ENCODE measurements around the gene SYT12. TPM values are rescaled to one million over a fixed set of nuclear protein-coding genes. Genes with fewer than 3 reads are reported as not detected.
A peak's percentile ranks its signal among the peaks of the same experiment; 100 is the strongest.

The SYT12 gene
- total and polyA plus RNA-seq, 2 of the 13 experiments (the other 11 are each of a cell fraction or from before 2014, with no cell fraction given): 0.01 to 0.02 TPM

DNA sequence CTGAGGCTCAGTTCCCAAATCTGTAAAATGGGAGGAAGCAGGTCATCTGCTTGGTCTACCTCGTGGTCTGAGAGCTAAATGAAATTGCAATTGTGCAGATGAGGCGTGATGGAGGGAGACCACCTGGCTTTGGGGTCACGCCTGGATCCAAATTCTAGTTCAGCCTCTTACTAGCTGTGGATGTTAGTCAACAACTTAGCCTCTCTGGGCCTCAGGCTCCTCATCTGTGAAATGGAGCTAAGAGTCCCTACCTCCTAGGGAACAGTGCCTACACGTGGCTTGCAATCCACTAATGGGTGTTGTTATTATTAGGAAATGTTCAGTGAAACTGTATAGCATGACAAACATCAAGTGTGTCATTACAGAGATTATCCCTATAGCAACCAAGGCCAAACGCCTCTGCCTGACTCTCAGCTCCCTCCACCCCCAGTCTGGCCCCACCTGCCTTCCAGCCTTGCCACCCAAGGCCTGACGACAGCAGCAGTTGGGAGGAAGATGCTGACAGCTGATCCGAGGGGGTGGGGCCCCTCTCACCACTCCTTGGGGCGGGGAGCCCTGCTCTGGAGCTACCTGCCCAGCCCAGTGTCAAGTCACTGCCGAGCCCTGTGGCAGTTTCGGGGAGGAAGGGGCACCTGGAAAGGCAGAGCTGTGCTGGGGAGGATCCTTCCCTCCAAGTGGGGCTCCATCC is 32.0 kb downstream of the SYT12 start (continued):
- TF ChIP-seq MAZ (IDR thresholded peaks at IDR 0.05; ENCODE audit: borderline replicate concordance, low read depth, low read length): peak; percentile 69; the same call in 1 of the 2 replicates
- TF ChIP-seq MAZ (CRISPR knock-in tag; IDR thresholded peaks at IDR 0.05; ENCODE audit: low read depth): peak; percentile 47; the same call in 1 of the 2 replicates
- TF ChIP-seq, protein P1, sequence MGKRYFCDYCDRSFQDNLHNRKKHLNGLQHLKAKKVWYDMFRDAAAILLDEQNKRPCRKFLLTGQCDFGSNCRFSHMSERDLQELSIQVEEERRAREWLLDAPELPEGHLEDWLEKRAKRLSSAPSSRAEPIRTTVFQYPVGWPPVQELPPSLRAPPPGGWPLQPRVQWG (CRISPR knock-in tag; IDR thresholded peaks at IDR 0.05; ENCODE audit: borderline replicate concordance, low read depth): no peak
- TF ChIP-seq ZNF550 (CRISPR knock-in tag; IDR thresholded peaks at IDR 0.05; ENCODE audit: borderline replicate concordance): no peak
- TF ChIP-seq ZNF350 (CRISPR knock-in tag; IDR thresholded peaks at IDR 0.05; ENCODE audit: borderline replicate concordance, low read depth): peak; percentile 21
- peak; percentile 56; the same call in 1 of the 2 replicates for TF ChIP-seq RARA (CRISPR knock-in tag; IDR thresholded peaks at IDR 0.05)
- no peak for TF ChIP-seq ZFYVE20 (CRISPR knock-in tag; IDR thresholded peaks at IDR 0.05; ENCODE audit: borderline replicate concordance, low read depth)
- TF ChIP-seq, protein P2, sequence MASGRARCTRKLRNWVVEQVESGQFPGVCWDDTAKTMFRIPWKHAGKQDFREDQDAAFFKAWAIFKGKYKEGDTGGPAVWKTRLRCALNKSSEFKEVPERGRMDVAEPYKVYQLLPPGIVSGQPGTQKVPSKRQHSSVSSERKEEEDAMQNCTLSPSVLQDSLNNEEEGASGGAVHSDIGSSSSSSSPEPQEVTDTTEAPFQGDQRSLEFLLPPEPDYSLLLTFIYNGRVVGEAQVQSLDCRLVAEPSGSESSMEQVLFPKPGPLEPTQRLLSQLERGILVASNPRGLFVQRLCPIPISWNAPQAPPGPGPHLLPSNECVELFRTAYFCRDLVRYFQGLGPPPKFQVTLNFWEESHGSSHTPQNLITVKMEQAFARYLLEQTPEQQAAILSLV (CRISPR knock-in tag; IDR thresholded peaks at IDR 0.05; ENCODE audit: borderline replicate concordance): no peak
- TF ChIP-seq EP300 (IDR thresholded peaks at IDR 0.05; ENCODE audit: low read depth in 2 of 2, low read length in 2 of 2): peak; percentile 39 to 65; a peak in 2 of 4 replicates
- TF ChIP-seq EP300 (CRISPR knock-in tag; IDR thresholded peaks at IDR 0.05; ENCODE audit: borderline replicate concordance): peak; percentile 40; the same call in 1 of the 2 replicates
- TF ChIP-seq ERF (CRISPR knock-in tag; IDR thresholded peaks at IDR 0.05): peak; percentile 64; the same call in 1 of the 2 replicates
- no peak for TF ChIP-seq TBL1XR1 (IDR thresholded peaks at IDR 0.05; ENCODE audit: borderline replicate concordance, low read length, partially characterized antibody)
- TF ChIP-seq GABPA (IDR thresholded peaks at IDR 0.05; ENCODE audit: low read depth, low read length): no peak
- TF ChIP-seq GABPA (CRISPR knock-in tag; IDR thresholded peaks at IDR 0.05; ENCODE audit: low read depth): no peak
- TF ChIP-seq, protein P3, sequence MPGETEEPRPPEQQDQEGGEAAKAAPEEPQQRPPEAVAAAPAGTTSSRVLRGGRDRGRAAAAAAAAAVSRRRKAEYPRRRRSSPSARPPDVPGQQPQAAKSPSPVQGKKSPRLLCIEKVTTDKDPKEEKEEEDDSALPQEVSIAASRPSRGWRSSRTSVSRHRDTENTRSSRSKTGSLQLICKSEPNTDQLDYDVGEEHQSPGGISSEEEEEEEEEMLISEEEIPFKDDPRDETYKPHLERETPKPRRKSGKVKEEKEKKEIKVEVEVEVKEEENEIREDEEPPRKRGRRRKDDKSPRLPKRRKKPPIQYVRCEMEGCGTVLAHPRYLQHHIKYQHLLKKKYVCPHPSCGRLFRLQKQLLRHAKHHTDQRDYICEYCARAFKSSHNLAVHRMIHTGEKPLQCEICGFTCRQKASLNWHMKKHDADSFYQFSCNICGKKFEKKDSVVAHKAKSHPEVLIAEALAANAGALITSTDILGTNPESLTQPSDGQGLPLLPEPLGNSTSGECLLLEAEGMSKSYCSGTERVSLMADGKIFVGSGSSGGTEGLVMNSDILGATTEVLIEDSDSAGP (CRISPR knock-in tag; IDR thresholded peaks at IDR 0.05; ENCODE audit: borderline replicate concordance): no peak
- TF ChIP-seq, protein P4, sequence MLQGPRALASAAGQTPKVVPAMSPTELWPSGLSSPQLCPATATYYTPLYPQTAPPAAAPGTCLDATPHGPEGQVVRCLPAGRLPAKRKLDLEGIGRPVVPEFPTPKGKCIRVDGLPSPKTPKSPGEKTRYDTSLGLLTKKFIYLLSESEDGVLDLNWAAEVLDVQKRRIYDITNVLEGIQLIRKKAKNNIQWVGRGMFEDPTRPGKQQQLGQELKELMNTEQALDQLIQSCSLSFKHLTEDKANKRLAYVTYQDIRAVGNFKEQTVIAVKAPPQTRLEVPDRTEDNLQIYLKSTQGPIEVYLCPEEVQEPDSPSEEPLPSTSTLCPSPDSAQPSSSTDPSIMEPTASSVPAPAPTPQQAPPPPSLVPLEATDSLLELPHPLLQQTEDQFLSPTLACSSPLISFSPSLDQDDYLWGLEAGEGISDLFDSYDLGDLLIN (CRISPR knock-in tag; IDR thresholded peaks at IDR 0.05; ENCODE audit: borderline replicate concordance): no peak
- TF ChIP-seq, protein P5, sequence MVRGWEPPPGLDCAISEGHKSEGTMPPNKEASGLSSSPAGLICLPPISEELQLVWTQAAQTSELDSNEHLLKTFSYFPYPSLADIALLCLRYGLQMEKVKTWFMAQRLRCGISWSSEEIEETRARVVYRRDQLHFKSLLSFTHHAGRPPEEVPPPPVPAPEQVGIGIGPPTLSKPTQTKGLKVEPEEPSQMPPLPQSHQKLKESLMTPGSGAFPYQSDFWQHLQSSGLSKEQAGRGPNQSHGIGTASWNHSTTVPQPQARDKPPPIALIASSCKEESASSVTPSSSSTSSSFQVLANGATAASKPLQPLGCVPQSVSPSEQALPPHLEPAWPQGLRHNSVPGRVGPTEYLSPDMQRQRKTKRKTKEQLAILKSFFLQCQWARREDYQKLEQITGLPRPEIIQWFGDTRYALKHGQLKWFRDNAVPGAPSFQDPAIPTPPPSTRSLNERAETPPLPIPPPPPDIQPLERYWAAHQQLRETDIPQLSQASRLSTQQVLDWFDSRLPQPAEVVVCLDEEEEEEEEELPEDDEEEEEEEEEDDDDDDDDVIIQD (CRISPR knock-in tag; IDR thresholded peaks at IDR 0.05; ENCODE audit: low read depth): 0 out of 2 replicates have a peak, but pooled peaks have one; percentile 56
- TF ChIP-seq, protein P6, sequence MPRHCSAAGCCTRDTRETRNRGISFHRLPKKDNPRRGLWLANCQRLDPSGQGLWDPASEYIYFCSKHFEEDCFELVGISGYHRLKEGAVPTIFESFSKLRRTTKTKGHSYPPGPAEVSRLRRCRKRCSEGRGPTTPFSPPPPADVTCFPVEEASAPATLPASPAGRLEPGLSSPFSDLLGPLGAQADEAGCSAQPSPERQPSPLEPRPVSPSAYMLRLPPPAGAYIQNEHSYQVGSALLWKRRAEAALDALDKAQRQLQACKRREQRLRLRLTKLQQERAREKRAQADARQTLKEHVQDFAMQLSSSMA (CRISPR knock-in tag; IDR thresholded peaks at IDR 0.05): no peak
- TF ChIP-seq, protein P7, sequence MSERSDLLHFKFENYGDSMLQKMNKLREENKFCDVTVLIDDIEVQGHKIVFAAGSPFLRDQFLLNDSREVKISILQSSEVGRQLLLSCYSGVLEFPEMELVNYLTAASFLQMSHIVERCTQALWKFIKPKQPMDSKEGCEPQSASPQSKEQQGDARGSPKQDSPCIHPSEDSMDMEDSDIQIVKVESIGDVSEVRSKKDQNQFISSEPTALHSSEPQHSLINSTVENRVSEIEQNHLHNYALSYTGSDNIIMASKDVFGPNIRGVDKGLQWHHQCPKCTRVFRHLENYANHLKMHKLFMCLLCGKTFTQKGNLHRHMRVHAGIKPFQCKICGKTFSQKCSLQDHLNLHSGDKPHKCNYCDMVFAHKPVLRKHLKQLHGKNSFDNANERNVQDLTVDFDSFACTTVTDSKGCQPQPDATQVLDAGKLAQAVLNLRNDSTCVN (CRISPR knock-in tag; IDR thresholded peaks at IDR 0.05; ENCODE audit: borderline replicate concordance): no peak
- no peak for TF ChIP-seq ZFP36L1 (CRISPR knock-in tag; IDR thresholded peaks at IDR 0.05)

Data from HepG2 (cell line).